Activated CD4-positive, alpha-beta T cell treated with anti-CD3 and anti-CD28 coated beads, Interleukin-2, amount 50 U/mL, for 4 hours (primary cell): Measurements from ENCODE around the gene UPK1B.
"Not testable (repeated sequence)": the region's sequence is repeated elsewhere in the genome, so short reads cannot be mapped to it uniquely, and the experiment has no call there.

Experiments used
- DNase-seq, 2 experiments: peaks; one replicate each; pipeline ENCODE4 v3.0.0-alpha.2; 2020

Gene UPK1B

GRCh38 chr3:119173325-119173724, at the start of gene UPK1B:
TSS of gene UPK1B (plus strand) at chr3:119173598. CDS start at chr3:119186742, 13,144 bp downstream.
- DNase-seq, result no peak

DNA sequence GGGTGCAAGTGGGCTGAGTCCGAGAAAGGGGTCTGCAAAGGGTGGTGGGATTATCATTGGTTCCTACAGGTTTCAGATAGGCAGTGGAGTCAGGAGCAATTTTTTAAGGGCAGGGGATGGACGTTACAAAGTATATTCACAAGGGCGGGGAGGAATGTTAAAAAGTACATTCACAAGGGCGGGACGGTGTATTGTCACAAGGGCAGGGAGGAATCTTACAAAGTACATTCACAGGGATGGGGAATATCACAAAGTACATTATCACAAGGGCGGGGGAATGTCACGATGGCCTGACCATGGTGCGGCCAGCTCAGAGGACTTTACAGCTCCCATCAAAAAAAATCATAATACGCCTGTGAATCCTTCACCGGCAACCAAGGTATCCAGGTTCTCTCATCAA, 48.1 kb upstream of the UPK1B start:
- DNase-seq, result no peak

GRCh38 chr3:119125742-119126504, 47.5 kb upstream of the UPK1B start:
- DNase-seq, result no peak

GRCh38 chr3:119130291-119130690, 43.1 kb upstream of the UPK1B start:
- not testable (repeated sequence) for DNase-seq

DNA sequence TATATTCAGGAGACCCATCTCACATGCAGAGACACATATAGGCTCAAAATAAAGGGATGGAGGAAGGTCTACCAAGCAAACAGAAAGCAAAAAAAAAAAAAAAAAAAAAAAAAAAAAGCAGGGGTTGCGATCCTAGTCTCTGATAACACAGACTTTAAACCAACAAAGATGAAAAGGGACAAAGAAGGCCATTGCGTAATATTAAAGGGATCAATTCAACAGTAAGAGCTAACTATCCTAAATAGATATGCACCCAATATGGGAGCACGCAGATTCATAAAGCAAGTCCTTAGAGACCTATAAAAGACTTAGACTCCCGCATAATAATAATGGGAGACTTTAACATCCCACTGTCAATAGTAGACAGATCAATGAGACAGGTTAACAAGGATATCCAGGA, 41.1 kb upstream of the UPK1B start:
- not testable (repeated sequence) for DNase-seq

GRCh38 chr3:119139360-119139759, 34.0 kb upstream of the UPK1B start:
- not testable (repeated sequence) for DNase-seq

GRCh38 chr3:119140466-119140865, 32.9 kb upstream of the UPK1B start:
- DNase-seq, result no peak

- no peak for DNase-seq
Measured at GRCh38 chr3:119145128-119145499, 28.3 kb upstream of the UPK1B start.

- no peak for DNase-seq
Measured at GRCh38 chr3:119145500-119146167, 27.8 kb upstream of the UPK1B start, which contains the start of gene TEX55. TSS of gene TEX55 (plus strand) at chr3:119146165. CDS start at chr3:119146190, 25 bp downstream.

- no peak for DNase-seq
Measured at GRCh38 chr3:119146578-119147375, 26.6 kb upstream of the UPK1B start.

- DNase-seq, result no peak
Measured at GRCh38 chr3:119147494-119147893, 25.9 kb upstream of the UPK1B start.

DNA sequence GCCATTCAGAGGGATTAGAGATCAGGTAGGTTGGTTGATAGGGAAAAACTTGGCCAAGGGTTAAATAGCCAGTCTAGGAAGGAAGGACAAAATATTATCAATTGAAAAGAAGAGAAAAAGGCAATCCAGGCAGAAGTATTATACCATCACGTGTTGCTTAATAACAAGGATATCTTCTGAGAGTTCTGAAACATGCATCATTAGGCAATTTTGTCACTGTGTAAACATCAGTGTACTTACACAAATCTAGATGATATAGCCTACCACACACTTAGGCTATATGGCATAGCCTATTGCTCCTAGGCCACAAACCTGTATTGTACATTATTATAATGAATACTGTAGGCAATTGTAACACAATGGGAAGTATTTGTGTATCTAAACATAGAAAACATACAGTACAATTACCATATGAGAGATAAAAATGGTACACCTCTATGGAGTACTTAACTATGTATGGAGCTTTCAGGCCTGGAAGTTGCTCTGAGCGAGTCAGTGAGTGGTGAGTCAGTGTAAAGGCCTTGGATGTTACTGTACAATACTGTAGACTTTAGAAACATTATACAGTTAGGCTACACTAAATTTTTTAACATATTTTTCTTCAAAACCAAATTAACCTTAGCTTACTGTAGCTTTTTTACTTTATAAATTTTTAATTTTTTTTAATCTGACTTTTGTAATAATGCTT, 24.8 kb upstream of the UPK1B start:
- DNase-seq, result no peak

DNA sequence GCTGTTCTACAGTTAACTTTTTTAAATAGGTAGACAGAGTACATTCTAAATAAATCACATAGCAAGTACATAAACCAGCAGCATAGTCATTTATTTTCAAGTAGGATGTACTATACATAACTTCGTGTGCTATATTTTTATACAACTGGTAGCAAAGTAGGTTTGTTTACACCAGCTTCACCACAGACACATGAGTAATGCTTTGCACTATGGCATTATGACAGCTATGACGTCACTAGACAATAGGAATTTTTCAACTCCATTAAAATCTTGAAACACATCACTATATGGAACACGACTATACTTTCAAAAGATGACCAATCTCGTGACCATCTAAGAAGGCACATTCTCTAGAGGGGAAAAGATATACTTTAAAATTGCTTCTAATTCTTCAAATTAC, 23.9 kb upstream of the UPK1B start:
- DNase-seq, result no peak

DNA sequence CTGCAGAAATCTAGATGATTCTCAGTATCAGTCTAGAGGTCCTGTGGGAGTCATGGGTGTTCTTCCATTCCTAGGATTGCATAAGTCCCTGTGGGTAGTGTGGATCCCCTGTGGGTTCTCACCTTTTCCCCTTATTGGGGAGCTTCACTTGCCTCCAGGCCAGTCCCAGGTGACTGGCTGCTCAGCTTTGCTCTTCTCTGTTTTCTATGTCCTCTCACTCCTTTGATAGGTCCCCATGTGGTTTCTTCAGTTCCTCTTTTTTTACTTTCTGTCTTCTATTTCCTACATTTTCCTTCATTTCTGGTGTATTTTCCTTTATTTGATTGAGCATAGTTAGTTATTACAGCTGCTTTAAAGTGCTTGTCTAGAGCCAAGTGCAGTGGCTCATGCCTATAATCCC, 16.5 kb upstream of the UPK1B start:
- no peak for DNase-seq

DNA sequence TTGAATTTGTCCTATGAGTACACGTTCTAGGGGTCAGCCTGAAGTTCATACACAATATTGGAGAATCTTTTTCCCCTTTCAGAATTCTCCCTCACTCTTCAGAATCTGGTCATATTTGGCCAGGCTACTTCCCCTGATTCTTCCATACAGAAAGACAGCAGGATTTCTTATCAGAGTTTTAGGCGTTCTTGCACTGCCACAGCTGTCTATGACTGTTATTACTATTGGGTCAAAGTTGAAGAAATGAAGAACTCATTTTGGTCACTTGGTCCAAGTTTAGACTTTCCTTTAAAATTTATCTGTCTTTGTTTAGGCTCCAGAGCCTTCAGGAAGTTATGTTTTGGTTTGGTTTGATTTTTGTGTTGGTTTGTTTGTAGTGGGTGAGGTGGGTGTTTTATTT, 15.4 kb upstream of the UPK1B start:
- no peak for DNase-seq

DNA sequence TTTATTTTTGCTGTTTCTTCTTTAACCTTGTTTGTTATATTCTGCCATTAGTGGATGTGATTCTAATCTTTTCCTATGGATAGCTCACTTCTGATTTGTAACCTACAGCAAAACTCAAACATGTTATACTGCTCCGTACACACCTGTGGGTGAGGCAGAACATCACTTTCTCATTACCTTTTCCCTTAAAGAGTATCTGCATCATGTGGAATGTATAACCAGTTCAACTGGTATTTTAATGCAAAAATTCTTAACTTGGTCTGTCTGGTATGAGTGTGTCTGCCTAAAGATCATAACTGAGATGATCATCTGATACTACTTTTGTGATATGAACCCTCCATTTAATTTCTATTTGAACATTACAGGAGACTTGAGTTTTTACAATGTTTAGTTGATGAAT, 13.0 kb upstream of the UPK1B start:
- no peak for DNase-seq

- DNase-seq, result no peak
Measured at GRCh38 chr3:119160815-119161214, 12.6 kb upstream of the UPK1B start.

- no peak for DNase-seq
Measured at GRCh38 chr3:119161240-119161639, 12.2 kb upstream of the UPK1B start.

DNA sequence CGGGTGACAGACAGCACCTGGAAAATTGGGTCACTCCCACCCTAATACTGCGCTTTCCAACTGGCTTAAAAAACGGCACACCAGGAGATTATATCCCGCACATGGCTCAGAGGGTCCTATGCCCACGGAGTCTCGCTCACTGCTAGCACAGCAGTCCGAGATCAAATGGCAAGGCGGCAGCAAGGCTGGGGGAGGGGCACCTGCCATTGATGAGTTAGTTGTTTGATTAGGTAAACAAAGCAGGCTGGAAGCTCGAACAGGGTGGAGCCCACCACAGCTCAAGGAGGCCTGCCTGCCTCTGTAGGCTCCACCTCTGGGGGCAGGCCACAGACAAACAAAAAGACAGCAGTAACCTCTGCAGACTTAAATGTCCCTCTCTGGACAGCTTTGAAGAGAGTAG, 8.7 kb upstream of the UPK1B start:
- not testable (repeated sequence) for DNase-seq

GRCh38 chr3:119170821-119171220, 2.6 kb upstream of the UPK1B start:
- no peak for DNase-seq

DNA sequence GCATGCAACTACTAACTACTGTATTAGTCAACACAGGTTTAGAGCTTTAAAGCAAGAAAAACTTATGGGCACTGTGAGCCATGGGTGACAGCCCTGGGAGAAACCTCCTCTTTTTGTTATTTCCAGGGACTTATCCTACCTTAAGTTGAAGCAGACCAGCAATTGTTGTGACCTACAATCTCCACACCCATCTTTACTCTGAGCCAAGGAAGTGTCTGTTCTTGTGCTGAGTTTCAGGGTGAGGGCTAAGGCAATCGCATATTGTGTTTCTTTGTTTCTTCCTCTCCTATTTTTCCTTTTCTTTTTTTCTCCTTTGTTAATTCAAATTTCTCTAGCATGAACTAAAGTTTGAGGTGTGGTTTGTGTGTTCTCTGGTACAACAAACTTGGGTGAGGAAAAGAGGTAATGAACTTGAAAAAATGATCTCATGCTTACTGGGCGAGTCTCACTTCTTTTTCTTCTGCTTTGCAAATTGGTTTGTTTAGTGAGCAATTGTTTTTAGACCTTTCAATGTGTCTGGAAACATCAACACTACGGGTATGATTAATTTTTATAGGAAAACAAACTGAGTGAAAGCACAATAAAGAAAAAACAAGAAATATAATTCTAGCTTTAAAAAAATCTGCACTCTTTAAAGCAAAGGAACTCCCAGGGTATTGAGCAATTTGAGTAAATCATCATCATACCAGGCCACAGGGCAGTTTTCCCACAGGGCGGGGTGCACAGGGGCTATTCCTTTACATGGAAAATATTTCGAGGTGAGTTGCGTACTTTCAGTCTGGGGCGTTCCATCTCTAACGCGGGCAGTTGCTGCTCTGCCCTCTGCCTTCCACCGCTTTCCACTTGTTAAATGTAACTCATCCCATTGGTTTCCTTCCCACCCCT, 2.7 kb downstream of the UPK1B start:
- DNase-seq, result no peak

- no peak for DNase-seq
Measured at GRCh38 chr3:119176778-119177177, 3.4 kb downstream of the UPK1B start.
